NCI-H345 (cell line): ENCODE results near the gene BCL2L12.
A peak's percentile ranks its signal among the peaks of the same experiment; 100 is the strongest.

ENCODE experiments used
- DNase-seq: peaks from one replicate; lab custom pipeline; 2025; lab: John Stamatoyannopoulos, UW

Gene BCL2L12

DNA sequence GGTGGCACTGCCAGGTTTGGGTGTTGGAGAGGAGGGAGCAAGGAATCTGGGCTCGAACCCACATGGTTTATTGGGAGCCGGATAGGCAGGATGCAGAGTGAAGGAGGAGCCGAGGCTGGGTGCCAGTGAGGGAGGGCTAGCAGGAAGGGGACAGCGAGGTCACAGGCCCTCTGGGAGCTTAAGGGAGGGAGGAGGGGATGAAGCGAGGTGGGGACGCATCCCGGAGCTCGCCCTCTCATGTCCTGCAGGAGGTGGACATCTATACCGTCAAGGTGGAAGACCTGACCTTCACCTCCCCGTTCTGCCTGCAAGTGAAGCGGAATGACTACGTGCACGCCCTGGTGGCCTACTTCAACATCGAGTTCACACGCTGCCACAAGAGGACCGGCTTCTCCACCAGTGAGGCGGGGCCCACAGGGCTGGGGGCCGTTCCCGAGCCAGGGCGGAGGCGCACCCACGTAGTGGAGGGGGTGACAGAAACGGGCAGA, 20.2 kb downstream of the BCL2L12 start:
- no peak for DNase-seq

GRCh38 chr19:49686503-49687088, 20.9 kb downstream of the BCL2L12 start:
- DNase-seq, result no peak

- DNase-seq, result no peak
Measured at GRCh38 chr19:49687150-49687549, 21.4 kb downstream of the BCL2L12 start.

GRCh38 chr19:49687566-49688316, 22.0 kb downstream of the BCL2L12 start:
- no peak for DNase-seq

- no peak for DNase-seq
Measured at GRCh38 chr19:49688531-49689132, 22.9 kb downstream of the BCL2L12 start.

- DNase-seq, result peak; percentile 59
Measured at GRCh38 chr19:49689133-49690078, 23.7 kb downstream of the BCL2L12 start, which contains the start of gene ADM5. Gene ADM5 (plus strand): TSS chr19:49689594. CDS start chr19:49689838, 244 bp downstream.

- no peak for DNase-seq
Measured at GRCh38 chr19:49690079-49690655, 24.4 kb downstream of the BCL2L12 start.

DNA sequence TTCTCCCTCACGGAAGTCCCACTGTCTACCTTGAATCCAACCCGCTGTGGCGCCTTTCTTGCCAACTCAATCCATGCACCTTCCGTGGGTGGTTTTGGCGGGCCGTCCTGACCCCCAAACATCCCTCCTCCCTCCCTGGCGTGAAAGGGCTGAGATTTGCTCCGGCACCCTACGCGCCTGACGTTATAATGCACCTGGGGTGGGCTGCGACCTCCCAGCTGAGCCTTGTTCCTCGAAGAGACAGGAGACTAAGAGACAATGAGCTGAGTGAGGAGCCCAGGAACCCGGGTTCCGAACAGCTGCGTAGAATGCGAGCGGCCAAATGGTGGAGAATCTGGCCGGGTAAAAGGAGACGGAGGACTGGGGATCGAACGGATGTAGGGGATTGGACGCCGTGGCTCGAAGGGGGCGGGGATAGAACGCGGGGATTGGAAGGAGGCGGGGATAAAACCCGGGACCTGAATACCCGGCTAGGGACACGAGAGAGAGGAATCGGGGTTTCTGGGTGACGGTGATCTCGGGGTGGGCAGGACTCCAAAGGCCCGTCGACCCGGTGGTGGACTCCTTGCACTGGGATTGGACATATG, 25.0 kb downstream of the BCL2L12 start, which contains the start of gene CPT1C:
Gene CPT1C, plus strand, starts transcription at position 461 of the 587 bp plus-strand sequence. CDS start 1,137 bp downstream, outside the sequence.
- peak; percentile 92 for DNase-seq

DNA sequence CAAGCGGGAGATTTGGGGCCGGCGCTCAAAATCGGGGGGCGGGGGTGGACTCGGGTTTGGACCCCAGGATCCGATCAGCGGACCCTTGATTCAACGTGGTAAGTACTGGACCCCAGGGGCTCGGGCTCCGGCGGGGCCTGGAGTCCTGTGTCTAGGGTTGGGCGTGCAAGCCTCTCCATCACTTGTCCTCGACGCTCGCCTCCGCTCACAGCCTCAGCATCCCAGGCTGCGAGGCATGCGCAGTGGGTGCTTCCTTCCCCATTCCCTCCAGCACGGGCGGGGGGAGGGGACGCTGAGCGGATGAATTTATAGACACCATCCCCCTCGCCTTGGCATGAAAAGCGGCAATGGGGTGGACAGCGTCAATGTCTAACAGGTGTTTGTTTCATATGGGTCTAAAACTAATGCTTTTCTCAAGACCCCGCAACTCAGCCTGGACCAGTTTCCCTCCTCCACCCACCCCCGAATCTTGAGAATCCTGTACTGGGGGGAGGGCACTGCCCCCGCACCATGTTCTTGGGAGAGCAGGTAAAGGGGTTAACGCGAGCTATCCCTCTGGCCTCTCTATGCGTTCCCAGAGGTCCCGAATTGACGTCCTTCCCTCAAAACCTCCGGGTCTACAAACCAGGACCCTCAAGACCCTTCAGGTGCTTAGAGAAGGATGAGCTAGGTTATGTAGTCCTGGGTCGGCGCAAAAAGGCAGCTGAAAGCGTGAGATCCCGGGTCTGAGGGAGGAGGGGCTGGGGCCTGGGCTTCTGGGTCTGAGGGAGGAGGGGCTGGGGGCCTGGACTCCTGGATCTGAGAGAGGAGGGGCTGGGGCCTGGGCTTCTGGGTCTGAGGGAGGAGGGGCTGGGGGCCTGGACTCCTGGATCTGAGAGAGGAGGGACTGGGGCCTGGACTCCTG, 25.8 kb downstream of the BCL2L12 start:
- peak; percentile 74 for DNase-seq

DNA sequence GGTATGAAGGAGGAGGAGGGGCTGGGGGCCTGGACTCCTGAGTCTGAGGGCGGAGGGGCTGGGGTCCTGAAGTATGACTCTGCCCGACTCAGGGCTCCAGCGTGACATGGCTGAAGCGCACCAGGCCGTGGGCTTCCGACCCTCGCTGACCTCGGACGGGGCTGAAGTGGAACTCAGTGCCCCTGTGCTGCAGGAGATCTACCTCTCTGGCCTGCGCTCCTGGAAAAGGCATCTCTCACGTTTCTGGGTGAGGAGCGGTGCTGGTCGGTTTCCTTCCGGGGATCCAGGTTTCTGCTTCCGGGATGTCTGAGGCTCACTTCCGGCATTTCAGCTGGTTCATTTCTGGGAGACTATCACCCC, 26.4 kb downstream of the BCL2L12 start:
- no peak for DNase-seq

- no peak for DNase-seq
Measured at GRCh38 chr19:49696115-49696514, 30.4 kb downstream of the BCL2L12 start.

DNA sequence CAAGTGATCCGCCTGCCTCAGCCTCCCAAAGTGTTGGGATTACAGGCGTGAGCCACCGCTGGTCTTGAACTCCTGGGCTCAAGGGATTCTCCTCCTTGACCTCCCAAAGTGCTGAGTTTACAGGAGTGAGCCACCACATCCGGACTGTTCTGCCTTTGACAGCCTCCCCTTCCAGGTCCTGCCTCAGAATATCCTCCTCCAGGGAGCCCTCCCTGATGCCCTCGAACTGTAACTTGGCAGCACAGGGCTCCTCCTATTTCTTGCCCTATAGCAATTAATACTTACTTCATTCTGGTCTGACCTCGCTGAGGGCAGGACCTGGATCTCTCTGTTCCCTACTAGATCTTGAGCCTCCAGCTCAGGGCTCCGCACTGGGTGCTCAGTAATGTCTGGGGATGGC, 31.1 kb downstream of the BCL2L12 start:
- DNase-seq, result no peak

DNA sequence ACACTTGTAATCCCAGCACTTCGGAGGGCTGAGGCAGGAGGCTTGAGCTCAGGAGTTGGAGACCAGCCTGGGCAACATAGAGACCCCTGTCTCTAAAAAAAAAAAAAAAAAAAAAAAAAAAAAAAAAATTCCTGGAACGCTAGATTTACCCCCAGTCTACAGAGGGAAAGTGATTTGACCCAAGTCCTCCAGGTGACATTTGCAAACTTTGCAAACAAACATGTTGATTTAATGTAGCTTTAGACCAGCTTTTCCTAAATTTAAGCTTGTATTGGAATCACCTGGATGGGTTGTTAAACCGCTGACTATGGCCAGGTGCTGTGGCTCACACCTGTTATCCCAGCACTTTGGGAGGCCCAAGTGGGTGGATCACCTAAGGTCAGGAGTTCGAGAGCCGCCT, 33.6 kb downstream of the BCL2L12 start:
- DNase-seq, result no peak

DNA sequence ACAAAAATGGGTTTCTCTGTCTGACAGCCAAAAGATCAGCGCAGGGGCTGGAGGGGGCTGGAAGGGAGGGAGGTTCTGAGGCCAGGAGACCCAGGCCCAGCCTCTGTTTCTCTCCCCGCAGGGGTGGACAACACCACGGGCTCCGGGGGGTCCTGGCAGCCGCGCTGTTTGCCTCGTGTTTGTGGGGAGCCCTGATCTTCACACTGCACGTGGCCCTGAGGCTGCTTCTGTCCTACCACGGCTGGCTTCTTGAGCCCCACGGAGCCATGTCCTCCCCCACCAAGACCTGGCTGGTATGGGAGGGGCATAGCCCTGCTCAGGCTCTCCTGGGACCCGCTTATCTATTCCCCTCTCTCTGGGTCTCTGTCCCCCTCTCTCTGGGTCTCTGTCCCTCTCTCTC, 34.8 kb downstream of the BCL2L12 start:
- DNase-seq, result no peak

GRCh38 chr19:49701271-49701786, 35.6 kb downstream of the BCL2L12 start:
- DNase-seq, result no peak

- no peak for DNase-seq
Measured at GRCh38 chr19:49704888-49705642, 39.3 kb downstream of the BCL2L12 start.

- no peak for DNase-seq
Measured at GRCh38 chr19:49705919-49706318, 40.2 kb downstream of the BCL2L12 start.

DNA sequence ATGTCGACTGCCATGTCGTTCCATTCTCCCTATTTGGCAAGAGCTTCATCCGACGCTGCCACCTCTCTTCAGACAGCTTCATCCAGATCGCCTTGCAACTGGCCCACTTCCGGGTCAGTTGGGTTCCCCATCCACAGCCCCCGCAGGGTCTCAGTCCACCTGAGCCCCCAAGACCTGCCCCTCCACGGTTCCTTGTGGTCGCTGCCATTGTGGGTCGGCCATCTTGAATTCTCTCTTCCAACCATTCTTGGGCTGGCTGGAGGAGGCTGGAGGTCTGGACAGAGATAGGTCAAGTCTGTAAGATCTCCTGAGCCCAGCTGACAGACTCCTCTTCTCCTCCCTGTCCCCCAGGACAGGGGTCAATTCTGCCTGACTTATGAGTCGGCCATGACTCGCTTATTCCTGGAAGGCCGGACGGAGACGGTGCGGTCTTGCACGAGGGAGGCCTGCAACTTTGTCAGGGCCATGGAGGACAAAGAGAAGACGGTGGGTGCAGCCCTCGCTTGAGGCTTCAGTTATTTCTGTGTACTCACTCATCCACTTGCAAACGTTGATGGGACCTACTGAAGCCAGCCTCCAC, 44.7 kb downstream of the BCL2L12 start:
- no peak for DNase-seq

DNA sequence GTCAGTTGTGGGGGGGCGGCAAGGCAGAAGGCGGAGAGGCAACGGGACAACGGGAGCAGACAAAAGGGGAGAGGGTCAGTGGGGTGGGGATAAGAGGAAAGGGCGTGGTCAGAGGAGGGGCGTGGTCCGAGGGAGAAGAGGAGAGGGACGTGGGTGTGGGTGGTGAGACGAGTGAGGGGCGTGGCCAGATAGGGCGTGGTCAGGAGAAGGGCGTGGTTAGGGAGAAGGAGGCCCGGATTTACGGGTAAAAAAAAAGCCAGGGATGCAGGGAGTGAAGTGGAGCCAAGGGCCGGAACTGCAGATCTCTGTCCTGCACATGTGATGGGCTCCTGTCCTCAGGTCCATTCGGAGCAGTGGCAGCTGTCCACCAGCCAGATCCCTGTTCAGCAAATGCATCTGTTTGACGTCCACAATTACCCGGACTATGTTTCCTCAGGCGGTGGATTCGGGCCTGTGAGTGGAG, 46.7 kb downstream of the BCL2L12 start:
- no peak for DNase-seq
